NB4 (cell line): Measurements from ENCODE around the gene MARK1.

Experiments used
- MYC ChIP-seq: IDR thresholded peaks from 2 replicates; pipeline ENCODE4 v1.6.1; 2011; ENCODE audit warnings: low read depth, low read length
- POLR2A ChIP-seq: IDR thresholded peaks from 2 replicates; pipeline ENCODE4 v1.6.1; 2011; ENCODE audit warnings: mild to moderate bottlenecking; ENCODE audit not compliant: insufficient read length; ENCODE audit errors: extremely low read depth
- TF ChIP-seq, protein P1 (sequence below): IDR thresholded peaks from one replicate; pipeline ENCODE4 v1.5.1; 2012; ENCODE audit warnings: low read depth, low read length
- TF ChIP-seq, protein P2 (sequence below): IDR thresholded peaks from 2 replicates; pipeline ENCODE4 v1.6.1; 2011; ENCODE audit warnings: low read depth, low read length

DNA sequence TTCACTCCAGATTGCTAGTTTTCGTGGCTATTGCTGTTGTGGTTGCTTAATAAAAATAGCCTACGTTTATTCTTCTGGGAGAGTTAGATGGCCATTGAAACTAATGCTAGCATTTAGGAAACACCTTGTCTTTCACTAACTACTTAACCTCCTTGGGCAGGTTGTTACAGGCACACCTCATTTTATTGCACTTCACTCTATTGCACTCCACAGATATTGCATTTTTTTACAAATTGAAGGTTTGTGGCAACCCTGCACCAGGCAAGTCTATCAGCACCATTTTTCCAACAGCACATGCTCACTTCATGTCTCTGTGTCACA lies 11.3 kb upstream of the MARK1 start:
- TF ChIP-seq, protein P1, sequence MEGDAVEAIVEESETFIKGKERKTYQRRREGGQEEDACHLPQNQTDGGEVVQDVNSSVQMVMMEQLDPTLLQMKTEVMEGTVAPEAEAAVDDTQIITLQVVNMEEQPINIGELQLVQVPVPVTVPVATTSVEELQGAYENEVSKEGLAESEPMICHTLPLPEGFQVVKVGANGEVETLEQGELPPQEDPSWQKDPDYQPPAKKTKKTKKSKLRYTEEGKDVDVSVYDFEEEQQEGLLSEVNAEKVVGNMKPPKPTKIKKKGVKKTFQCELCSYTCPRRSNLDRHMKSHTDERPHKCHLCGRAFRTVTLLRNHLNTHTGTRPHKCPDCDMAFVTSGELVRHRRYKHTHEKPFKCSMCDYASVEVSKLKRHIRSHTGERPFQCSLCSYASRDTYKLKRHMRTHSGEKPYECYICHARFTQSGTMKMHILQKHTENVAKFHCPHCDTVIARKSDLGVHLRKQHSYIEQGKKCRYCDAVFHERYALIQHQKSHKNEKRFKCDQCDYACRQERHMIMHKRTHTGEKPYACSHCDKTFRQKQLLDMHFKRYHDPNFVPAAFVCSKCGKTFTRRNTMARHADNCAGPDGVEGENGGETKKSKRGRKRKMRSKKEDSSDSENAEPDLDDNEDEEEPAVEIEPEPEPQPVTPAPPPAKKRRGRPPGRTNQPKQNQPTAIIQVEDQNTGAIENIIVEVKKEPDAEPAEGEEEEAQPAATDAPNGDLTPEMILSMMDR, result no peak
- TF ChIP-seq POLR2A (no peak), MYC (no peak)
- TF ChIP-seq, protein P2, sequence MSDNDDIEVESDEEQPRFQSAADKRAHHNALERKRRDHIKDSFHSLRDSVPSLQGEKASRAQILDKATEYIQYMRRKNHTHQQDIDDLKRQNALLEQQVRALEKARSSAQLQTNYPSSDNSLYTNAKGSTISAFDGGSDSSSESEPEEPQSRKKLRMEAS, result no peak
